ENCODE results near the gene NEK1. TPM values are rescaled to one million over a fixed set of nuclear protein-coding genes. Genes with fewer than 3 reads are reported as not detected.

NEK1 gene
- total and polyA plus RNA-seq, 2 donors (not counting 3 experiments of a cell fraction or from before 2014, with no cell fraction given), result 2.6 to 10.1 TPM

GRCh38 chr4:169594560-169595195, 17.7 kb downstream of the NEK1 start:
- no peaks in the 10 kb centered on the region for H3K9me3 ChIP-seq (replicated peaks; ENCODE audit: control insufficient read depth, insufficient read depth, low read length)
- no peaks in the 10 kb centered on the region for H3K27me3 ChIP-seq (ENCODE audit: control insufficient read depth in 2 of 2, insufficient read depth in 2 of 2, low read length in 2 of 2)
- no peak overlapping the region for H3K4me2 ChIP-seq (ENCODE audit: insufficient read depth, low read length)
- H3K9ac ChIP-seq (replicated peaks; ENCODE audit: extremely low read depth, insufficient read depth, low read length), result no peak overlapping the region
- POLR2A ChIA-PET, result no interaction called here
- no peak overlapping the region for H2AFZ ChIP-seq (ENCODE audit: low read depth, low read length)
- H4K20me1 ChIP-seq (replicated peaks; ENCODE audit: control insufficient read depth, extremely low read depth, insufficient read depth, low read length), result no peaks in the 10 kb centered on the region
- CTCF ChIA-PET, result interaction anchor here (2.1 to 3.3 kb wide), 2 partner anchors 19 to 28 kb away, joined by 7 to 12 read pairs; no protein-coding TSS in a partner anchor
- dilution Hi-C loops (cut with MboI; ENCODE audit: extremely low pct_ligation_motif_present, low sequenced_read_pairs), result no loop called here
- no peaks in the 10 kb centered on the region for H3K9me1 ChIP-seq (replicated peaks; ENCODE audit: control insufficient read depth, extremely low read depth, insufficient read depth, low read length)
- no TSS peak for BruUV-seq (replicated peaks)
- FAIRE-seq (no peak), DNase-seq (ENCODE audit: low read depth, low spot score) (no peak)
- no peak overlapping the region for H3K4me3 ChIP-seq (replicated peaks in 1 of 3; ENCODE audit: insufficient read depth in 1 of 3, low read depth in 1 of 3, low read length in 3 of 3)
- no peaks in the 10 kb centered on the region for H3K4me1 ChIP-seq (ENCODE audit: control insufficient read depth, extremely low read depth, insufficient read depth, low read length)
- no peaks in the 10 kb centered on the region for H3K79me2 ChIP-seq (ENCODE audit: control insufficient read depth, insufficient read depth, low read length)
- TF ChIP-seq JUN (IDR thresholded peaks at IDR 0.05; ENCODE audit: borderline replicate concordance, insufficient read depth, insufficient read length, low read depth) (no peak), MAX (IDR thresholded peaks at IDR 0.05; ENCODE audit: insufficient read depth, insufficient read length) (no peak), POLR2AphosphoS5 (IDR thresholded peaks at IDR 0.05; ENCODE audit: insufficient read depth, low read depth, low read length) (no peak), FOS (IDR thresholded peaks at IDR 0.05; ENCODE audit: borderline replicate concordance, insufficient read depth, low read length) (no peak), POLR2A (IDR thresholded peaks at IDR 0.05; ENCODE audit: low read depth, low read length) (no peak), EZH2 (IDR thresholded peaks at IDR 0.05; ENCODE audit: borderline replicate concordance, low read depth, low read length, severe bottlenecking) (no peak)
- no peaks in the 10 kb centered on the region for H3K36me3 ChIP-seq (ENCODE audit: control insufficient read depth in 2 of 2, extremely low read depth in 1 of 2, insufficient read depth in 2 of 2, low read length in 2 of 2)
- intact Hi-C loops (cut with micrococcal nuclease), result no loop called here
- no peak overlapping the region for H3K27ac ChIP-seq (ENCODE audit: insufficient read depth, low read depth, low read length)

- Histone ChIP-seq H3K9me3 (replicated peaks; ENCODE audit: control insufficient read depth, insufficient read depth, low read length) (no peaks in the 10 kb centered on the region), H2AFZ (ENCODE audit: low read depth, low read length) (no peak overlapping the region), H3K4me2 (ENCODE audit: insufficient read depth, low read length) (no peak overlapping the region), H3K36me3 (ENCODE audit: control insufficient read depth in 2 of 2, extremely low read depth in 1 of 2, insufficient read depth in 2 of 2, low read length in 2 of 2) (no peaks in the 10 kb centered on the region), H3K27me3 (ENCODE audit: control insufficient read depth in 2 of 2, insufficient read depth in 2 of 2, low read length in 2 of 2) (no peaks in the 10 kb centered on the region), H3K27ac (ENCODE audit: insufficient read depth, low read depth, low read length) (no peak overlapping the region), H4K20me1 (replicated peaks; ENCODE audit: control insufficient read depth, extremely low read depth, insufficient read depth, low read length) (no peaks in the 10 kb centered on the region), H3K4me3 (replicated peaks in 1 of 3; ENCODE audit: insufficient read depth in 1 of 3, low read depth in 1 of 3, low read length in 3 of 3) (no peak overlapping the region), H3K79me2 (ENCODE audit: control insufficient read depth, insufficient read depth, low read length) (no peaks in the 10 kb centered on the region), H3K9ac (replicated peaks; ENCODE audit: extremely low read depth, insufficient read depth, low read length) (no peak overlapping the region), H3K4me1 (ENCODE audit: control insufficient read depth, extremely low read depth, insufficient read depth, low read length) (no peaks in the 10 kb centered on the region), H3K9me1 (replicated peaks; ENCODE audit: control insufficient read depth, extremely low read depth, insufficient read depth, low read length) (no peaks in the 10 kb centered on the region)
- POLR2A ChIA-PET, result interaction anchor here (0.6 to 0.7 kb wide), 2 partner anchors 99 to 217 kb away, joined by 3 to 4 read pairs; no protein-coding TSS in a partner anchor
- DNase-seq (ENCODE audit: low read depth, low spot score), result no peak
- BruUV-seq (replicated peaks), result no TSS peak
- dilution Hi-C loops (cut with MboI; ENCODE audit: extremely low pct_ligation_motif_present, low sequenced_read_pairs), result no loop called here
- FAIRE-seq, result no peak
- TF ChIP-seq FOS (IDR thresholded peaks at IDR 0.05; ENCODE audit: borderline replicate concordance, insufficient read depth, low read length) (no peak), MAX (IDR thresholded peaks at IDR 0.05; ENCODE audit: insufficient read depth, insufficient read length) (no peak), CTCF (IDR thresholded peaks at IDR 0.05; ENCODE audit: extremely low read depth in 1 of 2, insufficient read depth in 1 of 2, low read depth in 1 of 2, low read length in 2 of 2) (no peak), EZH2 (IDR thresholded peaks at IDR 0.05; ENCODE audit: borderline replicate concordance, low read depth, low read length, severe bottlenecking) (no peak), JUN (IDR thresholded peaks at IDR 0.05; ENCODE audit: borderline replicate concordance, insufficient read depth, insufficient read length, low read depth) (no peak)
- intact Hi-C loops (cut with micrococcal nuclease), result no loop called here
- CTCF ChIA-PET, result interaction anchor here (1.0 to 3.3 kb wide), 4 partner anchors 10 to 27 kb away, joined by 4 to 12 read pairs (median 7); no protein-coding TSS in a partner anchor
Observed at GRCh38 chr4:169593050-169593560, 19.3 kb downstream of the NEK1 start.

All from endothelial cell of umbilical vein (primary cell).